GM12875 (cell line): ENCODE measurements around the gene B4GALT3.

Source experiments
- H3K4me3 ChIP-seq: one replicate; pipeline ENCODE4 v1.5.1; 2011; ENCODE audit warnings: low read depth, low read length, control low read depth
- TF ChIP-seq, protein P1 (sequence below): IDR thresholded peaks from 2 replicates; pipeline ENCODE4 v1.5.1; 2011; ENCODE audit warnings: low read depth, mild to moderate bottlenecking, control low read depth, inconsistent platforms, low read length, moderate library complexity, borderline replicate concordance; ENCODE audit not compliant: insufficient read depth

The B4GALT3 gene

DNA sequence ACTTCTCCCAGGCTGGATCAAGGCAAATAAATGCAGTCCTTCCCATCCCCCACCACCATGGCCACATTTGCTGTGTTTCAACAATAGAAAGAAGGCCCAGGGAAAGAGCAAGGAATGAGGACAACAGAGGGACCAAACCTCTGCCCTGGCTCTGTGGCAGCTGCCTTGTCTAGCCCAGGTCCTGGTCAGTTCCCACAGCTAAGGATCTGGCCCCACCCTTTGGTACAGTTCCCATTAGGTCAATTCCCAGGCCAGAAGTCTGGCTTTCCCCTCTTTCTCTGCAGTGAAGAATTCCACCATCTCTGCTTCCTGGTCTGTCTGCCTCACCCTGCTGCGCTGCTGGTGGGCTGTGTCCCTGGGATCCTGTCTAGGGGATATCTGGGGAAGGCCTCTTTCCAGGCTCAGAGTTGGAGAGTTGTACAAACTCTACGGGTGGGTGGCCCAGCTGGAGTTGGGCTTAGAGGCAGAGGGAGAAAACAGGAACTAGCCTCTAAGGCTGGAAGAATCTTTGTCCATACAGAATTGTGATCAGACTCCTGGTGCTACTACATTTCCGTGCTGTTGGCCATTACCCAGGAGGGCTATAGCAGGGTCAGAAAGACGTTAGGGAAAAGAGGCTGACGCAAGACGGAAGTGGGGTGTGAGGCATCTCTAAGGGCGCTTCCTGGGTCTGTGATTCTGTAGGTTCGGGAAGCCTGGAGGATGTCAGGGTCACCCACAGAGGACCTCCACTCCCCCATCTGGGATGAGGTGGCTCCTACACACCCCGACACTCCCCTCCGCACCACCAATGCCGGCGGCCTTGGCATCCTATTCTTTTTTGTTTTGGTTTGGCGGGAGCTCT, 23.9 kb upstream of the B4GALT3 start:
- H3K4me3 ChIP-seq, result peak overlapping the region; percentile 53

DNA sequence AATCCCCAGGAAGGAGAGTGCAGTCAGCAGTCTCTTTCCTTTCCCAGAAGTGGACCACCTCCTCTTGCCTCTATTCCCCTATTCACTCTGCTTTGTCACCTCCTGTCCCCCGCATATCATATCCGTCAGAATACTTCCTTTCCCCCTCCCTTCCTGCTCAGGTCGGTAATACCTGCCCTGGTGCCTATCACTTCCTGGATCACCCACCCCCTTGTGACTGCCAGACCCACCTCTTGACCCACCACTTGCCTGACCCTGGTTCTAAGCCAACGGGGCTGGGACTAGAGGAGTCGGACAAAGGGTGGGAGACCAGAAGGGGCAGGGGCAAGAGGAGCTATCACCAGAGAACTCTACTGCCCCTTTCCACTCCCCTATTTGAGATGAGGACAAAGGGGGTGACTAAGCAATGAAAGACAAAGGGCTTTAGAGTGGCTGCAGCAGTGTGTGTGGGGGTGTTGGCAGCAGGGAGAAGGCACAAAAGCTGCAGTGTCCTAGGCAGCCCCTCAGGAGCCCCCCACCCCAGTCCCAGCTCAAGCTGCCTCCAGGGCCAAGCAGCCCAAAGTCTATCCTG, 23.2 kb upstream of the B4GALT3 start:
- TF ChIP-seq, protein P1, sequence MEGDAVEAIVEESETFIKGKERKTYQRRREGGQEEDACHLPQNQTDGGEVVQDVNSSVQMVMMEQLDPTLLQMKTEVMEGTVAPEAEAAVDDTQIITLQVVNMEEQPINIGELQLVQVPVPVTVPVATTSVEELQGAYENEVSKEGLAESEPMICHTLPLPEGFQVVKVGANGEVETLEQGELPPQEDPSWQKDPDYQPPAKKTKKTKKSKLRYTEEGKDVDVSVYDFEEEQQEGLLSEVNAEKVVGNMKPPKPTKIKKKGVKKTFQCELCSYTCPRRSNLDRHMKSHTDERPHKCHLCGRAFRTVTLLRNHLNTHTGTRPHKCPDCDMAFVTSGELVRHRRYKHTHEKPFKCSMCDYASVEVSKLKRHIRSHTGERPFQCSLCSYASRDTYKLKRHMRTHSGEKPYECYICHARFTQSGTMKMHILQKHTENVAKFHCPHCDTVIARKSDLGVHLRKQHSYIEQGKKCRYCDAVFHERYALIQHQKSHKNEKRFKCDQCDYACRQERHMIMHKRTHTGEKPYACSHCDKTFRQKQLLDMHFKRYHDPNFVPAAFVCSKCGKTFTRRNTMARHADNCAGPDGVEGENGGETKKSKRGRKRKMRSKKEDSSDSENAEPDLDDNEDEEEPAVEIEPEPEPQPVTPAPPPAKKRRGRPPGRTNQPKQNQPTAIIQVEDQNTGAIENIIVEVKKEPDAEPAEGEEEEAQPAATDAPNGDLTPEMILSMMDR, result no peak
- no peak overlapping the region for H3K4me3 ChIP-seq

More for the DNA sequence above, 23.9 kb upstream of the B4GALT3 start:
- TF ChIP-seq, protein P1, result no peak

DNA sequence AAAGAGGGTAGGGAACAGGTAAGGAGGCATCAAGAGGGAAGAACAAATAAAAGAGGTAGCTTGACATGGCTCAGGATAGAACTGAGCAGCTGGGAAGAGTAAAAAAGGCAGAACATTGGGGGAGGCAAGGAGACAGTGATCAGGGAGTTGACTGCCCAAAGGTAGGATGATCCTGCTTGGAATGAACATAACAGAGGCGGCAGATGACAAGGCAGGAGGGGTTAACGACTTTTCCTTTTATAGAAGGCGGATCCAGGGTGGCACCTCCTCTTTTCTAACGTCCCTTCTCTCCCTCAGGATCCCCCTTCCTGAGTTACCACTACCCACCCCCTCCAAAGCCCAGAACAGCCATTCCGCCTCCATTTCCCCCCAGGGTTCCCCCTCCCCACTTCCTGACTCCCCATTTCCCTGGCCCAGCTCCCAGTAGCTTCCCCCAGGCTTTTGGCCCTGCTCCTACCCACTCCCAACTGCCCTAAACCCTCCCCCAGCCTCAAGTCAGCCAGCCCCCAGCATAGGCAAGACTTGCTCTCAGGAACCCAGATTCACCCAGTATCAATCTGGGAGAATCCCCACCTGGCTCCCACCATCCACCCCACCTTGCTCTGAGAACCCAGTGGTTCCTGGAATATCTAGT, 22.3 kb upstream of the B4GALT3 start:
- H3K4me3 ChIP-seq, result no peak overlapping the region
- TF ChIP-seq, protein P1, result no peak

DNA sequence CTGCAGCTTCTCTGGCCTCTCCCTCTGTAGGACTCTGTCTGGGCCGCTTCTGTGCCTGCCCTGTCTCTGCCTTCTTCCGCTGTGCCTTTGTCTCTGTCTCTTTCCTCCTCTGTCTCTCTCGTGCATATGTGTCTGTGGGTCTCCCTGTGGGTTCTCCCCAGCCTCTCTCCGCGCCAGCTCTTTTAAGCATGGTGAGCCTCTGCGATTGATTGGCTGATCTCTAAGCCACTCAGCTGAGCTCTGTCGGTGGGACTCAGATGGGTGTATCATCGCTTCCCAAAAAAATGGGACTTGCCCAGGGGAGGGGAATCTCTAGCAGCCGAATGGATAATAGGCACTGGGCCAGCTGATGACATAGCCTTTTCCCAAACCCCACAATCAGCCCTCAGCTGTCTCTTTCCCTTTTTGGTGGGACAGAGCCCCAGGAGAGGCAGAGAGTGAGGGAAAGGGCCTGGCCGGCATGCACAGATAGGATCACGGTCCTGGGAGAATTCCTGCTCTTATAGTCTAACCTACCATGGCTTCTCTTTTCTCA, 21.7 kb upstream of the B4GALT3 start, which contains the start of gene ADAMTS4:
TSS of gene ADAMTS4 (minus strand) at position 158 of the 535 bp plus-strand sequence. CDS start 427 bp downstream, outside the sequence.
- TF ChIP-seq, protein P1, result no peak
- H3K4me3 ChIP-seq, result no peak within 1 kb of the TSS

DNA sequence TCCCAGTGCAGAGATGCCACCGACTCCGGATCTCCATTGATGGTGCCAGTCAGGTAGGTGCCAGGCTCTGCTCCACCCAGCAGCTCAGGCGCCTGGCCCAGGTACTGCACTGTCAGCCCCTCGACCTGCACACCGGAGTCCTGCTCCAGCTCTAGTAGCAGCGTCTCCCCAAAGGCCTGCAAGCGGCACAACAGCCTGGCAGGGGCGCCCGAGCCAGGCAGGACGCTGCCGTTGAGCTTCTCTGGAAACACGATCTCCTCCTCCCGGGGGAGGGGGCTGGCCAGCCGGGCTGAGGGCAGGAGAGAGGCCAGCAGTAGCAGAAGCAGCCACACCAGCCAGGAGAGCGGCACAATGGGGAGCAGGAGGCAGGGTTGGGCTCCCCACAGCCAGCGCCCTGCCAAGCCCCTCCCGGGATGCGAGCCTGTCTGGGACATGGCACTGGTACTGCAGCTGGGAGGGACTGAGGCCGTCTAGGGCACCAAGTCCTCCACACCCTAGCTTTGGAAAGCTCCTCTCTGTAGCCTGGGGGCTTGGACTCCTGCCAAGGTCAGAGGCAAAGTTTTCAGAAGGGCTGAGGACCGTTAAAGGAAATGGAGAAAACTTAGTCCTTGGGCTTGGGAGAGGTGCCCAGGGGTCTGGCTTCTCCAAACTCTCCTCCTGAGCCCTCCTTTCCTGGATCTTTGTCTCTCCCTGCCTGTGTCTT, 21.0 kb upstream of the B4GALT3 start:
- H3K4me3 ChIP-seq, result no peak overlapping the region
- TF ChIP-seq, protein P1, result no peak

DNA sequence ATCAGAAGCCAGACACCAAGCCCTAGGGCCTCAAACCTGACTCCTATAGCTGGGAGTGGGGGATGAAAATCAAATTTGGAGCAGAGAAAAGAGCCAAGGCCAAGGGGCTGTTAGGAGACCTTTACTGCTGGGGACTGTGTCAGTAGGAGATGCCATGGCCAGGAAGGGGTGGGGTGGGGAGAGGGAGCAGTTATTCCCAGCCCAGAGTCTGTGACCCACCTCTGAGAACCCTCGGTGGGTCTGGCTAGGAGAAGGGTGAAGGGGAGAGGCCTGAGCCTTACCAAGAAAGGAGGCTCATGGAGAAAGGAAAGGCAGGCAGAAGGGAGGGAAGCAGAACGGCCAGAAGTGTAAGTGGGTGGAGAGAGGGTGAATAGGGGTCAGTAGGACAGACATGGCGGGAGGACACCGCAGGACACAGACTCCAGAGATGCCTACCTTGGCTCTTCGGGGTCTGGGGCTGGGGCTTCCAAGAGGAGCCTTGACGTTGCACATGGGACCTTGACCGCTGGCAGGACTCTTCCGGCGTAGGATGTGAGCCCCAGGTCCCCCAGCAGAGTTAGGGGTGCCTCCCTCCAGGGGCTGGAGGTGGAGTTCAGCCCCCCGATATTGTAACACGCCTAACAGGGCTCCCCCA, 20.4 kb upstream of the B4GALT3 start:
- H3K4me3 ChIP-seq, result no peak overlapping the region
- TF ChIP-seq, protein P1, result no peak
